OCI-LY7 (cell line): Measurements from ENCODE around the gene METTL17.
"Not testable (repeated sequence)": the region's sequence is repeated elsewhere in the genome, so short reads cannot be mapped to it uniquely, and the experiment has no call there.

Experiments used
- CTCF ChIP-seq: fragments of 200-600 bp; sonication (generic); conservative IDR thresholded peaks from 2 replicates; pipeline ENCODE4 v1.5.1; 2014; ENCODE audit warnings: mild to moderate bottlenecking, antibody characterized with exemption, low read length, moderate library complexity, mixed read lengths
- EZH2phosphoT487 ChIP-seq: fragments of 200-600 bp; sonication (generic); IDR thresholded peaks from 2 replicates; pipeline ENCODE4 v1.6.1; 2018; ENCODE audit warnings: low read depth, borderline replicate concordance, mild to moderate bottlenecking, mixed run types, antibody characterized with exemption, low read length, moderate library complexity, mixed read lengths

DNA sequence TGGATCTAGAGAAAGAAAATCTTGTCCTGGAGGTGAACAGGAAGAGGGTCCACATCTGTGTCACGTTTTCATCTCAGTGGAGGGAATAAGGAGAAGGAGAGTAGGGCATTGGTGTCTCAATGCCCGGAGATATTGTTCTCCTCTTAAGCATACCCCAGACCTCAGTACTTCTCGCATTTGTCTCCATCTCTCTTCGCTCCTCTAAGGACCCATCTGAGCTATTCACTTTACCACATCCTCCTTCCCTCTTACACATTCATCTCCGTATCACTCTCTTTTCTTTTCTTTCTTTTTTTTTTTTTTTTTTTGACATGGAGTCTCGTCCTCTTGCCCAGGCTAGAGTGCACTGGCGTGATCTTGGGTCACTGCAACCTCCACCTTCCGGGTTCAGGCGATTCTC, 43.1 kb upstream of the METTL17 start:
- not testable (repeated sequence) for TF ChIP-seq CTCF, EZH2phosphoT487
